ENCODE data around the gene C6orf89. TPM values are rescaled to one million over a fixed set of nuclear protein-coding genes. Genes with fewer than 3 reads are reported as not detected.

Gene C6orf89
- total and polyA plus RNA-seq, 2 of the 13 experiments (the other 11 are each of a cell fraction or from before 2014, with no cell fraction given): 22.1 to 32.2 TPM

- no peak for TF ChIP-seq ZNF501 (CRISPR knock-in tag; IDR thresholded peaks at IDR 0.05)
- no peak for TF ChIP-seq ZNF572 (CRISPR knock-in tag; IDR thresholded peaks at IDR 0.05)
- peak; percentile 100 for TF ChIP-seq ZNF441 (CRISPR knock-in tag; IDR thresholded peaks at IDR 0.05; ENCODE audit: borderline replicate concordance)
- TF ChIP-seq IRX3 (CRISPR knock-in tag; IDR thresholded peaks at IDR 0.05; ENCODE audit: borderline replicate concordance, low read depth): no peak
- TF ChIP-seq ZMAT5 (CRISPR knock-in tag; IDR thresholded peaks at IDR 0.05; ENCODE audit: borderline replicate concordance, low read depth): no peak
- TF ChIP-seq, protein P1, sequence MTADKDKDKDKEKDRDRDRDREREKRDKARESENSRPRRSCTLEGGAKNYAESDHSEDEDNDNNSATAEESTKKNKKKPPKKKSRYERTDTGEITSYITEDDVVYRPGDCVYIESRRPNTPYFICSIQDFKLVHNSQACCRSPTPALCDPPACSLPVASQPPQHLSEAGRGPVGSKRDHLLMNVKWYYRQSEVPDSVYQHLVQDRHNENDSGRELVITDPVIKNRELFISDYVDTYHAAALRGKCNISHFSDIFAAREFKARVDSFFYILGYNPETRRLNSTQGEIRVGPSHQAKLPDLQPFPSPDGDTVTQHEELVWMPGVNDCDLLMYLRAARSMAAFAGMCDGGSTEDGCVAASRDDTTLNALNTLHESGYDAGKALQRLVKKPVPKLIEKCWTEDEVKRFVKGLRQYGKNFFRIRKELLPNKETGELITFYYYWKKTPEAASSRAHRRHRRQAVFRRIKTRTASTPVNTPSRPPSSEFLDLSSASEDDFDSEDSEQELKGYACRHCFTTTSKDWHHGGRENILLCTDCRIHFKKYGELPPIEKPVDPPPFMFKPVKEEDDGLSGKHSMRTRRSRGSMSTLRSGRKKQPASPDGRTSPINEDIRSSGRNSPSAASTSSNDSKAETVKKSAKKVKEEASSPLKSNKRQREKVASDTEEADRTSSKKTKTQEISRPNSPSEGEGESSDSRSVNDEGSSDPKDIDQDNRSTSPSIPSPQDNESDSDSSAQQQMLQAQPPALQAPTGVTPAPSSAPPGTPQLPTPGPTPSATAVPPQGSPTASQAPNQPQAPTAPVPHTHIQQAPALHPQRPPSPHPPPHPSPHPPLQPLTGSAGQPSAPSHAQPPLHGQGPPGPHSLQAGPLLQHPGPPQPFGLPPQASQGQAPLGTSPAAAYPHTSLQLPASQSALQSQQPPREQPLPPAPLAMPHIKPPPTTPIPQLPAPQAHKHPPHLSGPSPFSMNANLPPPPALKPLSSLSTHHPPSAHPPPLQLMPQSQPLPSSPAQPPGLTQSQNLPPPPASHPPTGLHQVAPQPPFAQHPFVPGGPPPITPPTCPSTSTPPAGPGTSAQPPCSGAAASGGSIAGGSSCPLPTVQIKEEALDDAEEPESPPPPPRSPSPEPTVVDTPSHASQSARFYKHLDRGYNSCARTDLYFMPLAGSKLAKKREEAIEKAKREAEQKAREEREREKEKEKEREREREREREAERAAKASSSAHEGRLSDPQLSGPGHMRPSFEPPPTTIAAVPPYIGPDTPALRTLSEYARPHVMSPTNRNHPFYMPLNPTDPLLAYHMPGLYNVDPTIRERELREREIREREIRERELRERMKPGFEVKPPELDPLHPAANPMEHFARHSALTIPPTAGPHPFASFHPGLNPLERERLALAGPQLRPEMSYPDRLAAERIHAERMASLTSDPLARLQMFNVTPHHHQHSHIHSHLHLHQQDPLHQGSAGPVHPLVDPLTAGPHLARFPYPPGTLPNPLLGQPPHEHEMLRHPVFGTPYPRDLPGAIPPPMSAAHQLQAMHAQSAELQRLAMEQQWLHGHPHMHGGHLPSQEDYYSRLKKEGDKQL (CRISPR knock-in tag; IDR thresholded peaks at IDR 0.05; ENCODE audit: low read depth): no peak
- TF ChIP-seq ZNF367 (CRISPR knock-in tag; IDR thresholded peaks at IDR 0.05; ENCODE audit: borderline replicate concordance): no peak
- TF ChIP-seq SAP130 (CRISPR knock-in tag; IDR thresholded peaks at IDR 0.05; ENCODE audit: low read depth): peak; percentile 53
- no peak for TF ChIP-seq NCOA1 (CRISPR knock-in tag; IDR thresholded peaks at IDR 0.05)
- no peak for TF ChIP-seq REPIN1 (CRISPR knock-in tag; IDR thresholded peaks at IDR 0.05; ENCODE audit: borderline replicate concordance, low read depth)
- peak; percentile 59; the same call in 1 of the 2 replicates for TF ChIP-seq KAT8 (CRISPR knock-in tag; IDR thresholded peaks at IDR 0.05)
- TF ChIP-seq TRAFD1 (CRISPR knock-in tag; IDR thresholded peaks at IDR 0.05; ENCODE audit: borderline replicate concordance): 0 out of 2 replicates have a peak, but pooled peaks have one; percentile 32
- no peak for TF ChIP-seq CC2D1A (CRISPR knock-in tag; IDR thresholded peaks at IDR 0.05)
- TF ChIP-seq, protein P2, sequence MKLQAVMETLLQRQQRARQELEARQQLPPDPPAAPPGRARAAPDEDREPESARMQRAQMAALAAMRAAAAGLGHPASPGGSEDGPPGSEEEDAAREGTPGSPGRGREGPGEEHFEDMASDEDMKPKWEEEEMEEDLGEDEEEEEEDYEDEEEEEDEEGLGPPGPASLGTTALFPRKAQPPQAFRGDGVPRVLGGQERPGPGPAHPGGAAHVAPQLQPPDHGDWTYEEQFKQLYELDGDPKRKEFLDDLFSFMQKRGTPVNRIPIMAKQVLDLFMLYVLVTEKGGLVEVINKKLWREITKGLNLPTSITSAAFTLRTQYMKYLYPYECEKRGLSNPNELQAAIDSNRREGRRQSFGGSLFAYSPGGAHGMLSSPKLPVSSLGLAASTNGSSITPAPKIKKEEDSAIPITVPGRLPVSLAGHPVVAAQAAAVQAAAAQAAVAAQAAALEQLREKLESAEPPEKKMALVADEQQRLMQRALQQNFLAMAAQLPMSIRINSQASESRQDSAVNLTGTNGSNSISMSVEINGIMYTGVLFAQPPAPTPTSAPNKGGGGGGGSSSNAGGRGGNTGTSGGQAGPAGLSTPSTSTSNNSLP (IDR thresholded peaks at IDR 0.05; ENCODE audit: low read depth, low read length): no peak
- no peak for TF ChIP-seq ATF2 (CRISPR knock-in tag; IDR thresholded peaks at IDR 0.05)
- TF ChIP-seq LCORL (IDR thresholded peaks at IDR 0.05): no peak
- TF ChIP-seq LCORL (CRISPR knock-in tag; IDR thresholded peaks at IDR 0.05): peak; percentile 38; the same call in 1 of the 2 replicates
- TF ChIP-seq ZNF274 (CRISPR knock-in tag; IDR thresholded peaks at IDR 0.05): no peak
- TF ChIP-seq HNRNPL (IDR thresholded peaks at IDR 0.05; ENCODE audit: low read depth, low read length): no peak
Observed at GRCh38 chr6:36886950-36887618, 1.3 kb downstream of the C6orf89 start (continued).

Data from HepG2 (cell line).